ENCODE measurements around the gene MINDY4. TPM values are rescaled to one million over a fixed set of nuclear protein-coding genes. Genes with fewer than 3 reads are reported as not detected.
A peak's percentile ranks its signal among the peaks of the same experiment; 100 is the strongest.

MINDY4 gene
- total RNA-seq, 1 donor from 2014 or later: 4.1 TPM

- H3K4me1 ChIP-seq (ENCODE audit: insufficient read depth, low read length): peaks cover 9% of the 10 kb centered on the region
- no peak overlapping the region for H2AFZ ChIP-seq (ENCODE audit: low read depth, low read length)
- H3K27me3 ChIP-seq (ENCODE audit: insufficient read depth, low read length): peaks cover 8% of the 10 kb centered on the region
- H3K4me1 Mint-ChIP-seq (ENCODE audit: low read depth, unreplicated experiment): peaks cover 6% of the 10 kb centered on the region
- no peaks in the 10 kb centered on the region for H4K20me1 ChIP-seq (ENCODE audit: insufficient read depth, low read length)
- no peak overlapping the region for H3K4me3 Mint-ChIP-seq (ENCODE audit: unreplicated experiment)
- no peak for TF ChIP-seq EZH2 (IDR thresholded peaks at IDR 0.05; ENCODE audit: insufficient read depth, low read length)
- TF ChIP-seq CTCF (IDR thresholded peaks at IDR 0.05; ENCODE audit: insufficient read depth, low read depth, low read length): no peak
- no peaks in the 10 kb centered on the region for H3K36me3 Mint-ChIP-seq (ENCODE audit: low read depth, unreplicated experiment)
- H3K4me3 ChIP-seq (ENCODE audit: insufficient read depth, low read depth, low read length): no peak overlapping the region
- H3K36me3 ChIP-seq (ENCODE audit: insufficient read depth, low read length): no peaks in the 10 kb centered on the region
- no peaks in the 10 kb centered on the region for H3K9me3 ChIP-seq (ENCODE audit: insufficient read depth, low read depth, low read length)
- no peak overlapping the region for H3K27ac ChIP-seq (ENCODE audit: low read depth, low read length)
- H3K27ac Mint-ChIP-seq (ENCODE audit: unreplicated experiment): peak overlapping the region; percentile 31
- FAIRE-seq: no peak
- no peak for DNase-seq (ENCODE audit: low read depth)
- H3K4me2 ChIP-seq (ENCODE audit: low read length): no peak overlapping the region
- no peaks in the 10 kb centered on the region for H3K9me3 Mint-ChIP-seq (ENCODE audit: unreplicated experiment)
- H3K27me3 Mint-ChIP-seq (ENCODE audit: low read depth, unreplicated experiment): peaks cover 33% of the 10 kb centered on the region
- H3K9ac ChIP-seq (ENCODE audit: low read length): no peak overlapping the region
- H3K79me2 ChIP-seq (ENCODE audit: insufficient read depth, low read length): no peaks in the 10 kb centered on the region
Measured at GRCh38 chr7:30903146-30903545, 131.9 kb downstream of the MINDY4 start.

DNA sequence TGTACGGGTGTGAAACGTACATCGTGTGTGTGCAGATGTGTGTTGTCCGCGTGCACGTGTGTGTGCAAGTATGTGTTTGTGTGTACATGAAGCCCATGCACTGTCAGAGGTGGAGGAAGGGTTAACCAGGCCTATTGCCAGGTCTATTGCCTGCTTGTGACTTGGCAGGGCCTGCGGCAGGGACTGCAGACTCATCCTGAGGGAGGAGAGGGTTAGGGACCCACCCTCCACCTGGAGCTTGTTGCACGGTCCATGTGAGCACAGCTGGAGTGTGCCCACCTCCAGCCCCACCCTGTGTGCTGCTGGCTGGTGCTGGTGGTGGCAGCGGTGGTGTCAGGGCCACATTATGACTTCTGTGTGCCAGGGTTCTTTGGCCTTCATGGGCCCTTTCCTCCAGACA is 133.3 kb downstream of the MINDY4 start:
- Histone ChIP-seq H3K79me2 (ENCODE audit: insufficient read depth, low read length) (no peaks in the 10 kb centered on the region), H4K20me1 (ENCODE audit: insufficient read depth, low read length) (no peaks in the 10 kb centered on the region), H3K27ac (ENCODE audit: low read depth, low read length) (no peak overlapping the region), H3K27me3 (ENCODE audit: insufficient read depth, low read length) (no peaks in the 10 kb centered on the region), H3K4me1 (ENCODE audit: insufficient read depth, low read length) (peaks cover 9% of the 10 kb centered on the region), H3K9ac (ENCODE audit: low read length) (no peak overlapping the region), H3K9me3 (ENCODE audit: insufficient read depth, low read depth, low read length) (no peaks in the 10 kb centered on the region), H3K4me2 (ENCODE audit: low read length) (no peak overlapping the region), H2AFZ (ENCODE audit: low read depth, low read length) (no peak overlapping the region), H3K36me3 (ENCODE audit: insufficient read depth, low read length) (no peaks in the 10 kb centered on the region), H3K4me3 (ENCODE audit: insufficient read depth, low read depth, low read length) (no peak overlapping the region)
- Mint-ChIP-seq H3K9me3 (ENCODE audit: unreplicated experiment) (no peaks in the 10 kb centered on the region), H3K36me3 (ENCODE audit: low read depth, unreplicated experiment) (no peaks in the 10 kb centered on the region), H3K4me3 (ENCODE audit: unreplicated experiment) (no peak overlapping the region), H3K27me3 (ENCODE audit: low read depth, unreplicated experiment) (peaks cover 25% of the 10 kb centered on the region), H3K4me1 (ENCODE audit: low read depth, unreplicated experiment) (peaks cover 6% of the 10 kb centered on the region), H3K27ac (ENCODE audit: unreplicated experiment) (no peak overlapping the region)
- TF ChIP-seq CTCF (IDR thresholded peaks at IDR 0.05; ENCODE audit: insufficient read depth, low read depth, low read length): no peak
- no peak for TF ChIP-seq EZH2 (IDR thresholded peaks at IDR 0.05; ENCODE audit: insufficient read depth, low read length)
- DNase-seq (ENCODE audit: low read depth) (no peak), FAIRE-seq (no peak)

GRCh38 chr7:30905078-30906012 is 134.1 kb downstream of the MINDY4 start:
- Histone ChIP-seq H4K20me1 (ENCODE audit: insufficient read depth, low read length) (no peaks in the 10 kb centered on the region), H3K79me2 (ENCODE audit: insufficient read depth, low read length) (no peaks in the 10 kb centered on the region), H3K36me3 (ENCODE audit: insufficient read depth, low read length) (no peaks in the 10 kb centered on the region), H3K9ac (ENCODE audit: low read length) (no peak overlapping the region), H3K27me3 (ENCODE audit: insufficient read depth, low read length) (no peaks in the 10 kb centered on the region), H3K9me3 (ENCODE audit: insufficient read depth, low read depth, low read length) (no peaks in the 10 kb centered on the region), H3K4me2 (ENCODE audit: low read length) (no peak overlapping the region), H3K4me3 (ENCODE audit: insufficient read depth, low read depth, low read length) (no peak overlapping the region), H3K4me1 (ENCODE audit: insufficient read depth, low read length) (peaks cover 9% of the 10 kb centered on the region), H3K27ac (ENCODE audit: low read depth, low read length) (no peak overlapping the region), H2AFZ (ENCODE audit: low read depth, low read length) (no peak overlapping the region)
- Mint-ChIP-seq H3K4me1 (ENCODE audit: low read depth, unreplicated experiment) (peaks cover 6% of the 10 kb centered on the region), H3K36me3 (ENCODE audit: low read depth, unreplicated experiment) (no peaks in the 10 kb centered on the region), H3K4me3 (ENCODE audit: unreplicated experiment) (no peak overlapping the region), H3K27me3 (ENCODE audit: low read depth, unreplicated experiment) (peaks cover 21% of the 10 kb centered on the region), H3K9me3 (ENCODE audit: unreplicated experiment) (no peaks in the 10 kb centered on the region), H3K27ac (ENCODE audit: unreplicated experiment) (no peak overlapping the region)
- FAIRE-seq: no peak
- DNase-seq (ENCODE audit: low read depth): no peak
- TF ChIP-seq CTCF (IDR thresholded peaks at IDR 0.05; ENCODE audit: insufficient read depth, low read depth, low read length) (no peak), EZH2 (IDR thresholded peaks at IDR 0.05; ENCODE audit: insufficient read depth, low read length) (no peak)
